Measurements from ENCODE around the gene MCMBP. TPM values are rescaled to one million over a fixed set of nuclear protein-coding genes. Genes with fewer than 3 reads are reported as not detected.
A peak's percentile ranks its signal among the peaks of the same experiment; 100 is the strongest.

Gene MCMBP
- total and polyA plus RNA-seq, 11 donors = 8.7 to 39.4 (median 29.7) TPM

DNA sequence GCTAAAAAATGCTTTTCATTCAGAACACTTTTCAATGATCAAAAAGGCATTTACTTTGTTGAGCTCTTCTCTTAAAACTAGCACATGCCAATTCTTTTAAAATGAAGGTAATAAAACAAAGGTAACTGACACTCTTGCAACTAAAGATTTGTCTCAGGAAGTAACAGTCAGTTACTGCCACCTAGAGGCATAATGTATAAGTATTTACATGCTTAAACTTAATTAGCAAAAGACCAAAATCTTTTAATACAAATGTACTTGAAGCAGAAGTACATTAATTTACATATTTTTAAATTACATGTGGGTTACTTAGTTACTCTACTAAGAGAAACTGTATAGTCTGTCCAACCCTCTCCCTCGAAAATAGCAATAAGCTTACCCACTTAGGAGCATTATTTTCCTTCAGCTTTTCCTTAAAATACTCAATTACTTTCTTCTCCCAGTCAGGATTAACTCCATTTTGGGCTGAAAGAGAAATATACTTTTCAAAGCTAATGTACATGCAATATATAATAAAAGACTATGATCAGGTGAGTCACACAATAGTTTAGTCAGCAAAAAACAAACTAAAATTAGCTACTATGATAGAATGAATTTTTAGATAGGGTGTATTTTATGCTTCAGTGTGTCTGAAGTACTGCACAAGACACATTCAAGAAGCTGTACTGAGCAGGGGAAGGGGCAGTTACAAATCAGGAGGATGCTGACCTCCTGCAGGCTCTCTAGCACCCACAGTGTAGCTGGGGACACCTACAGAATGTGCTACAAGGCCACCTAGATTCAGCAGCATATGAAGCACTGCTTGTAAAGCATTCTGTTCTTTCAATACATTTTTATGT, 13.0 kb downstream of the MCMBP start:
- peak in 1 of 4 donors; percentile 45 for ATAC-seq
- intact Hi-C loops (cut with DNase I) = loop anchor here (1.0 to 10.0 kb wide), 14 partner anchors 102 to 265 kb away; partner anchors contain the start of gene TIAL1 (in 1 of the 10)
- WGBS, 4 donors = 74 to 89% (median 86%) methylated on average over 1 of the region's 1 CpG

DNA sequence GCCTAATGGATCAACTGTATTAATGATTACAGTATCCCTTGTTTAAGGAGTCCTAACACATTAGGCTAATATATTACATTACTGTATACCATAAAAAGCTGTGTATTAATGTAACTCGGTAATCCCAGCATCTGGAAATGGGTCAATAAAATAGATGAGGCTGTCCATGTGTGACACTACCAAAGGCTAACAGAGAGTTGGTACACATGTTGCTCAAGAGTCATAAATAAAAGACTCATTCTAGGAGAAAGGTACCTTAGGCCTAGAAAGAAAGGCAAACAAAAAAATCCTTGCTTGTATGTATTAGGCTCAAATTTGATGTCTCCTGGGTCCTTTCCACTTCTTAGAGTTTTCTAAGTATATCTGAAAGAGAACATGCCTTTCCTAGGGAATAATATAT, 14.6 kb downstream of the MCMBP start:
- DNase-seq (no peak), ATAC-seq (no peak)
- 62 to 84% (median 72%) methylated on average over 1 of the region's 1 CpG for WGBS, 4 donors
- Histone ChIP-seq H3K27me3 (no peaks in the 10 kb centered on the region), H3K4me1 (peaks cover 0 to 9% (median 0%) of the 10 kb centered on the region in 12 donors), H3K36me3 (peaks cover 0 to 58% (median 50%) of the 10 kb centered on the region in 9 donors), H3K9me3 (no peaks in the 10 kb centered on the region), H3K4me3 (no peak overlapping the region), H3K27ac (no peak overlapping the region)
- TF ChIP-seq, protein P1, sequence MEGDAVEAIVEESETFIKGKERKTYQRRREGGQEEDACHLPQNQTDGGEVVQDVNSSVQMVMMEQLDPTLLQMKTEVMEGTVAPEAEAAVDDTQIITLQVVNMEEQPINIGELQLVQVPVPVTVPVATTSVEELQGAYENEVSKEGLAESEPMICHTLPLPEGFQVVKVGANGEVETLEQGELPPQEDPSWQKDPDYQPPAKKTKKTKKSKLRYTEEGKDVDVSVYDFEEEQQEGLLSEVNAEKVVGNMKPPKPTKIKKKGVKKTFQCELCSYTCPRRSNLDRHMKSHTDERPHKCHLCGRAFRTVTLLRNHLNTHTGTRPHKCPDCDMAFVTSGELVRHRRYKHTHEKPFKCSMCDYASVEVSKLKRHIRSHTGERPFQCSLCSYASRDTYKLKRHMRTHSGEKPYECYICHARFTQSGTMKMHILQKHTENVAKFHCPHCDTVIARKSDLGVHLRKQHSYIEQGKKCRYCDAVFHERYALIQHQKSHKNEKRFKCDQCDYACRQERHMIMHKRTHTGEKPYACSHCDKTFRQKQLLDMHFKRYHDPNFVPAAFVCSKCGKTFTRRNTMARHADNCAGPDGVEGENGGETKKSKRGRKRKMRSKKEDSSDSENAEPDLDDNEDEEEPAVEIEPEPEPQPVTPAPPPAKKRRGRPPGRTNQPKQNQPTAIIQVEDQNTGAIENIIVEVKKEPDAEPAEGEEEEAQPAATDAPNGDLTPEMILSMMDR (IDR thresholded peaks at IDR 0.05) = no peak
- no peak for TF ChIP-seq POLR2A (IDR thresholded peaks at IDR 0.05)
- intact Hi-C loops (cut with DNase I) = loop anchor here (2.0 to 10.0 kb wide), 11 partner anchors 101 to 263 kb away; partner anchors contain the start of gene TIAL1 (in 1 of the 10)

More for the DNA sequence above, 13.0 kb downstream of the MCMBP start:
- H3K4me3 ChIP-seq = no peak overlapping the region
- no peak overlapping the region for H3K27ac ChIP-seq
- H3K27me3 ChIP-seq = no peaks in the 10 kb centered on the region
- H3K9me3 ChIP-seq = peaks cover 0 to 10% (median 0%) of the 10 kb centered on the region in 12 donors
- TF ChIP-seq POLR2A (IDR thresholded peaks at IDR 0.05) = no peak
- TF ChIP-seq, protein P1 (IDR thresholded peaks at IDR 0.05) = peak; percentile 55 to 75 (median 66)
- H3K4me1 ChIP-seq = peaks cover 0 to 9% (median 0%) of the 10 kb centered on the region in 12 donors
- H3K36me3 ChIP-seq = peaks cover 0 to 42% (median 34%) of the 10 kb centered on the region in 9 donors
- no peak for DNase-seq

DNA sequence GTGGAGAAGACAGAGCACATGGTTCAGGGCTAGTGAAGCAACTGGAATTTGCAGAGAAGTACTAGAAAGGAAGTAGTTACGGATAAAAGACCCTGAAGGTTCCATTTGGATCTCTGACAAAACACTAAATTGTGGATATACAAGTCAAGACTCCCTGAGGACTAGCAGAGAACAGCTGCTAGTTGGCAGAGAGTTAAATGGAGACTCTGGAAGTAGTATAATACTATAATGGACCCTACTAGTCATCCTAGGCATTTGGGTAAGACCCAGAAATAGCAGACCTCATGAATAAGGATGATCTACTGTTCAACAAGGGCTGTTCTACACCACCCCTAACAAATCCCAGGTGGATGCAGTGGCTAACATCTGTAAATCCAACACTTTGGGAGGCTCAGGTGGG, 19.1 kb downstream of the MCMBP start:
- Histone ChIP-seq H3K9me3 (no peaks in the 10 kb centered on the region), H3K4me1 (peaks cover 0 to 8% (median 0%) of the 10 kb centered on the region in 12 donors), H3K27ac (no peak overlapping the region), H3K27me3 (no peaks in the 10 kb centered on the region), H3K4me3 (no peak overlapping the region), H3K36me3 (peaks cover 0 to 99% (median 90%) of the 10 kb centered on the region in 9 donors)
- ATAC-seq (no peak), DNase-seq (no peak)
- intact Hi-C loops (cut with DNase I) = loop anchor here in 3 of 10 donors (10.0 kb wide), 3 partner anchors 169 to 259 kb away; partner anchors contain the start of gene TIAL1 (in 1 of the 3)
- TF ChIP-seq, protein P1 (IDR thresholded peaks at IDR 0.05) = no peak
- no peak for TF ChIP-seq POLR2A (IDR thresholded peaks at IDR 0.05)
- WGBS, 4 donors = 65 to 95% (median 79%) methylated on average over 1 of the region's 1 CpG

DNA sequence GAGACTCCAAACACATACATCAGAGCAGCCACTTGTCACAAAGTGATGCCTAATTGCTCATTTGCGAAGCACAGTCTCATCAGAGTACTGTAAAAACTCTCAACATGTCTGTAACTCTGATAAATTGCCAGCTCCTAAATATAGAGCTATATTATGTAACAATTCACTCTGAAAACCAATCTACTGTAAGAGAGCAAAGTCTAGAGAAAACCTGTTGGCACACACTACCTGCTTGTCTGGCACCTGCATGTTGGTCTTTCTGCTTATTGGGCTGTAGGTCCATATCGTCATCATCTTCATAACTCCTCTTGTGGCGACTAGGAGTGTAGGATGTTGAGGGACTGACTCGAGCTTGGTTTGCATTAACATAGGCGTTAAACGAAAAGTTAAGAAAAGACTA, 19.8 kb downstream of the MCMBP start:
- intact Hi-C loops (cut with DNase I) = loop anchor here in 3 of 10 donors (10.0 kb wide), 3 partner anchors 168 to 258 kb away; partner anchors contain the start of gene TIAL1 (in 1 of the 3)
- H3K27ac ChIP-seq = no peak overlapping the region
- no peak overlapping the region for H3K4me3 ChIP-seq
- WGBS, 4 donors = 88 to 92% (median 91%) methylated on average over 6 of the region's 6 CpGs
- H3K4me1 ChIP-seq = peaks cover 0 to 8% (median 0%) of the 10 kb centered on the region in 12 donors
- DNase-seq (no peak), ATAC-seq (no peak)
- no peaks in the 10 kb centered on the region for H3K9me3 ChIP-seq
- TF ChIP-seq, protein P1 (IDR thresholded peaks at IDR 0.05) = no peak
- no peak for TF ChIP-seq POLR2A (IDR thresholded peaks at IDR 0.05)
- peaks cover 0 to 99% (median 91%) of the 10 kb centered on the region in 9 donors for H3K36me3 ChIP-seq
- no peaks in the 10 kb centered on the region for H3K27me3 ChIP-seq

Data from heart left ventricle (tissue), 16 donors.